Upper lobe of left lung (tissue), 6 donors: ENCODE results near the gene POT1. TPM values are rescaled to one million over a fixed set of nuclear protein-coding genes. Genes with fewer than 3 reads are reported as not detected.

Source experiments
- ATAC-seq, 2 donors: fragments of 200-7000 bp; cut with Tn5 transposase; one replicate each; pipeline ENCODE4 v1.9.1; 2022; ENCODE audit warnings: mild to moderate bottlenecking in 2 of 2, moderate library complexity in 2 of 2; ENCODE audit not compliant: low FRiP score in 2 of 2
- DNase-seq, 2 donors: peaks; one replicate each; pipeline ENCODE4 v3.0.0-alpha.2; 2019 to 2020
- H3K27ac ChIP-seq, 4 donors: fragments of 200-600 bp; sonication (generic); one replicate each; pipeline ENCODE4 v1.5.1; 2016 to 2019
- H3K27me3 ChIP-seq, 4 donors: fragments of 200-600 bp; sonication (generic); one replicate each; pipeline ENCODE4 v1.5.1; 2017 to 2019
- H3K36me3 ChIP-seq, 4 donors: fragments of 200-600 bp; sonication (generic); one replicate each; pipeline ENCODE4 v1.5.1; 2016 to 2019
- H3K4me1 ChIP-seq, 4 donors: fragments of 200-600 bp; sonication (generic); one replicate each; pipeline ENCODE4 v1.5.1; 2018 to 2019
- H3K4me3 ChIP-seq, 4 donors: fragments of 200-600 bp; sonication (generic); one replicate each; pipeline ENCODE4 v1.5.1; 2017 to 2019; ENCODE audit warnings: mild to moderate bottlenecking in 2 of 4, moderate library complexity in 1 of 4
- H3K9me3 ChIP-seq, 4 donors: fragments of 200-600 bp; sonication (generic); one replicate each; pipeline ENCODE4 v1.5.1; 2018 to 2019
- EP300 ChIP-seq, 4 donors: sonication (generic); formaldehyde crosslinking; IDR thresholded peaks; one replicate each; pipeline ENCODE4 v1.5.1; 2017; ENCODE audit warnings: antibody characterized with exemption in 4 of 4, control low read depth in 2 of 4
- POLR2A ChIP-seq, 4 donors: fragments of 450-650 bp; IDR thresholded peaks; one replicate each; pipeline ENCODE4 v1.5.1; 2016 to 2017; ENCODE audit warnings: antibody characterized with exemption in 4 of 4, mild to moderate bottlenecking in 2 of 4
- POLR2AphosphoS5 ChIP-seq, 2 donors: sonication (generic); formaldehyde crosslinking; IDR thresholded peaks; one replicate each; pipeline ENCODE4 v1.5.1; 2017; ENCODE audit warnings: antibody characterized with exemption in 2 of 2
- WGBS, 2 donors: methylation state at CpG; one replicate each; pipeline ENCODE4 v1.1.5; 2017 to 2018; 5-methylcytosine and 5-hydroxymethylcytosine counted together
- total RNA-seq, 6 donors: library from RNA; depleted of rRNA in 4 of 6; stranded (reverse); fragments of >200 nt in 4 of 6; gene quantifications; one replicate each; pipeline versions ENCODE4 v1.1.0 to v1.2.1, GENCODE V29; 2016 to 2021
- TF ChIP-seq, protein P1 (sequence below), 6 experiments: fragments of 450-650 bp in 4 of 6; fragments of 200-600 bp in 2 of 6; sonication (generic) in 2 of 6; IDR thresholded peaks; one replicate each; pipeline ENCODE4 v1.5.1; 2016 to 2019; ENCODE audit warnings: antibody characterized with exemption in 6 of 6
- donor health status: DM: no; HTN: no; CAD: no; lungs with moderate emphysema.
- donor health status: DM: no; HTN: yes; CAD: no; lungs with severe emphysema.

Gene POT1
- total RNA-seq, 6 donors from 2014 or later = 9.3 to 26.7 (median 14.7) TPM

DNA sequence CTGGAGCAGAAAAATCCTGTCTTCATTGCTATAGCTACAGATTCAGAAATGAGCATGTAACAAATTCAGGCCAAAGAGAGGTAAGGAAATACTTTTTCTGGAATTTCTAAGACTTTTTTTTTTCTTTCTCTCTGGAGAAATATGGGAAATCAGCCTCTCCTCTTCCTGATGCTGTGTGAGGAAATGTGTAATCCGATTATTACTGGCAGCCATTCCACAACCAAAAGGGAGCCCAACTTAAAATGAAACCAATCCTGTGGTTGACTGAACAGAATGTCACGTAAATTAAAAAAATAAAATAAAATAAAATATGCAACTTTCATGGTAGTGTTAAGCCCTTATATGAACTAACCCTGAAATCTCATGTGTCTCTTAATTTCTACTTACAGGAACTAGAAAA is 10.7 kb upstream of the POT1 start:
- no peak overlapping the region for H3K27ac ChIP-seq
- H3K36me3 ChIP-seq = no peaks in the 10 kb centered on the region
- no peak for ATAC-seq
- H3K4me3 ChIP-seq = no peak overlapping the region
- 71 to 83% methylated on average over 2 of the region's 2 CpGs for WGBS, 2 donors
- TF ChIP-seq, protein P1, sequence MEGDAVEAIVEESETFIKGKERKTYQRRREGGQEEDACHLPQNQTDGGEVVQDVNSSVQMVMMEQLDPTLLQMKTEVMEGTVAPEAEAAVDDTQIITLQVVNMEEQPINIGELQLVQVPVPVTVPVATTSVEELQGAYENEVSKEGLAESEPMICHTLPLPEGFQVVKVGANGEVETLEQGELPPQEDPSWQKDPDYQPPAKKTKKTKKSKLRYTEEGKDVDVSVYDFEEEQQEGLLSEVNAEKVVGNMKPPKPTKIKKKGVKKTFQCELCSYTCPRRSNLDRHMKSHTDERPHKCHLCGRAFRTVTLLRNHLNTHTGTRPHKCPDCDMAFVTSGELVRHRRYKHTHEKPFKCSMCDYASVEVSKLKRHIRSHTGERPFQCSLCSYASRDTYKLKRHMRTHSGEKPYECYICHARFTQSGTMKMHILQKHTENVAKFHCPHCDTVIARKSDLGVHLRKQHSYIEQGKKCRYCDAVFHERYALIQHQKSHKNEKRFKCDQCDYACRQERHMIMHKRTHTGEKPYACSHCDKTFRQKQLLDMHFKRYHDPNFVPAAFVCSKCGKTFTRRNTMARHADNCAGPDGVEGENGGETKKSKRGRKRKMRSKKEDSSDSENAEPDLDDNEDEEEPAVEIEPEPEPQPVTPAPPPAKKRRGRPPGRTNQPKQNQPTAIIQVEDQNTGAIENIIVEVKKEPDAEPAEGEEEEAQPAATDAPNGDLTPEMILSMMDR (IDR thresholded peaks at IDR 0.05) = no peak
- TF ChIP-seq POLR2AphosphoS5 (IDR thresholded peaks at IDR 0.05) (no peak), POLR2A (IDR thresholded peaks at IDR 0.05) (no peak), EP300 (IDR thresholded peaks at IDR 0.05) (no peak)
- no peaks in the 10 kb centered on the region for H3K9me3 ChIP-seq
- no peak for DNase-seq
- H3K27me3 ChIP-seq = no peaks in the 10 kb centered on the region
- no peaks in the 10 kb centered on the region for H3K4me1 ChIP-seq

DNA sequence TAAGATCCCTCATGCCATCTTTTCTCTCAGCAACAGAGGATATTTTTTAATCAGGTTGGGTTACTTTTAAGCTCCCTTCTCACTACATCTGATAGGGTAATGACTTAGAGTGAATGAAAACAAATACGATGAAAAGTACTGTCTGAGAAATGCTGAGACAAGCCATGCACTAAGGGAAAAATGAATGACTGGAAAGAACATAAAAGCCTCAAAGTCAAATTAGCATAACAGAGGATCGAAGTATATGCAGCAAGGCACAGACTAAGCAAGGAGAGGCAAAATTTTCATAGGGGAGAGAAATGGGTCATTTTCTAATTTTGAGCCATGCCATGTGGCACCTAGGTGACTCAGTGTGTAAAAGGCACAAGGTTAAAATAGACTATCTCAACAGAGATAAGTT is 8.5 kb upstream of the POT1 start:
- no peak overlapping the region for H3K27ac ChIP-seq
- no peak overlapping the region for H3K4me3 ChIP-seq
- TF ChIP-seq EP300 (IDR thresholded peaks at IDR 0.05) (no peak), POLR2A (IDR thresholded peaks at IDR 0.05) (no peak)
- WGBS, 2 donors = 88 to 94% methylated on average over 2 of the region's 2 CpGs
- no peaks in the 10 kb centered on the region for H3K27me3 ChIP-seq
- H3K9me3 ChIP-seq = no peaks in the 10 kb centered on the region
- no peak for DNase-seq
- H3K4me1 ChIP-seq = no peaks in the 10 kb centered on the region
- H3K36me3 ChIP-seq = no peaks in the 10 kb centered on the region
- no peak for ATAC-seq

DNA sequence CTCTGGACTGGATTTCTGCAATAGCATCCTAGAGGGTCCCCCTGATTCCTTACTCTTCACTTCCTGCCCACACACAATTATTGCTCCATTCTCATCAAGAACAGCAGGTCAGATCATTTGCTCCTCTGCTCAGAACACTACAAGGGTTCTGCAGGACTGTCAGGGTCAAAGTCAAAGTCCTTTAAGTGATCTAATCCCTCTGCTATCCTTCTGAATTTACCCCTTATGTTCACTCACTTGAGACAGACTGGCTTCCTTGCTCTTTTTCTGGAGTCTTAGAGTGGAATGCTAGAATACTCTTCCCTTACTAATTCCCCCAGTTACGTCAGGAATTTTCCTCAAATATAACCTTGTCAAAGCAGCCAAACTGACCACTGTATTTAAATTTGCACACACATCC is 7.5 kb upstream of the POT1 start:
- 89 to 100% methylated on average over 1 of the region's 1 CpG for WGBS, 2 donors
- H3K9me3 ChIP-seq = no peaks in the 10 kb centered on the region
- no peaks in the 10 kb centered on the region for H3K36me3 ChIP-seq
- no peak for TF ChIP-seq POLR2AphosphoS5 (IDR thresholded peaks at IDR 0.05)
- TF ChIP-seq POLR2A (IDR thresholded peaks at IDR 0.05) = no peak
- TF ChIP-seq, protein P1 (IDR thresholded peaks at IDR 0.05) = no peak
- no peak for TF ChIP-seq EP300 (IDR thresholded peaks at IDR 0.05)
- ATAC-seq (no peak), DNase-seq (no peak)
- no peaks in the 10 kb centered on the region for H3K4me1 ChIP-seq
- no peaks in the 10 kb centered on the region for H3K27me3 ChIP-seq
- H3K4me3 ChIP-seq = no peak overlapping the region
- H3K27ac ChIP-seq = no peak overlapping the region

DNA sequence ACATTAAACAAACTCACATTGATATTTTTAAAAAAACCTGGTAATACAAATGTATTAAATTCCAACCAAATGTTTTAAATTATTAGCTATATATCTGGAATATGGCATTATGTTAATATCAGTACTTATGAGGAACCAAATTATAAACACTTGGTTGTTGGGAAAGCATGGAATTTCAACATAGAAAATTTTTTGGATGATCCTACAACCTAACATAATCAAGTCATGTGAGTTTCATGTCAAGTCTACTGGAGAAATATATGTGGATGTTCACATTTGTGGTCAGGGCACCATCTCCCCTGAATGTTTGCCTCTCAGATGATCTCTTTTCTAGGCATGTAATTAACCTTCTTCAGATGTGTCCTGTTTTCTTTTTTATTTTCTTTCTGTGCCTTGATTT is 5.2 kb upstream of the POT1 start:
- Histone ChIP-seq H3K27me3 (no peaks in the 10 kb centered on the region), H3K4me3 (no peak overlapping the region), H3K36me3 (no peaks in the 10 kb centered on the region), H3K4me1 (no peaks in the 10 kb centered on the region), H3K9me3 (no peaks in the 10 kb centered on the region), H3K27ac (no peak overlapping the region)
- DNase-seq (no peak), ATAC-seq (no peak)
- TF ChIP-seq, protein P1 (IDR thresholded peaks at IDR 0.05) = no peak
- TF ChIP-seq POLR2A (IDR thresholded peaks at IDR 0.05) = no peak

DNA sequence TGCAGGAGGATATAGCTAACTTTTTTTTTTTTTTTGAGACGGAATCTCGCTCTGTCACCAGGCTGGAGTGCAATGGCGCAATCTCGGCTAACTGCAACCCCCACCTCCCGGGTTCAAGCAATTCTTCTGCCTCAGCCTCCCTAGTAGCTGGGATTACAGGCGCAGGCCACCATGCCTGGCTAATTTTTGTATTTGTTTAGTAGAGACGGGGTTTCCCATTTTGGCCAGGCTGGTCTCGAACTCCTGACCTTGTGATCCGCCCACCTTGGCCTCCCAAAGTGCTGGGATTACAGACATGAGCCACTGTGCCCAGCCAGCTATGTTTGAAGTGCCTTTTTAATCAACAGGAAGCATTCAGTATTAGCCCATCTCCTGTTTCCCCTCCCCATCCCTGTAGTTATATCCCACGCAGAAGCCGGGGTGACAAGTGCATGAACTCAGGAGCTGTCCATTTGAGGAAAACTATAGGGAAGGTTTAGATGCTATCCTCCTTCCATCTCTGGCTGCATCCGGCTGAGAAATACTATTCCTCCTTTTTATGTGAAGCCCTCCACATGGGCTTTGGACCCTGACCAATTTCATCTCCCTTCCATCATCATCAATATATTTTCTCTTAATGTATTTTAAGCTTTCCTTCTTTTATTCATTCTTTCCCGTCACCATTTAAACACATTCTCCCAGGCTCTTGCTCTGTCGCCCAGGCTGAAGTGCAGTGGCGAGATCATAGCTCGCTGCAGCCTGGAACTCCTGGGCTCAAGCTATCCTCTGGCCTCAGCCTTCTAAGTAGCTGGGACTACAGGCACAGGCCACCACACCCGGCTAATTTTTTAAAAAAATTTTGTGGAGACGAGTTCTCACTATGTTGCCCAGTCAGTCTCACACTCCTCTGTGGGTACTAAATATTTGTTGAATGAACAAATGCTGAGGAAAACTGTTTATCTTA is 1.3 kb upstream of the POT1 start:
- TF ChIP-seq EP300 (IDR thresholded peaks at IDR 0.05) = no peak
- no peak for TF ChIP-seq POLR2A (IDR thresholded peaks at IDR 0.05)
- TF ChIP-seq, protein P1 (IDR thresholded peaks at IDR 0.05) = no peak
- no peak overlapping the region for H3K27ac ChIP-seq
- WGBS, 2 donors = 77 to 79% methylated on average over 18 of the region's 18 CpGs

More for the DNA sequence above, 1.3 kb upstream of the POT1 start:
- ATAC-seq (no peak), DNase-seq (no peak)
- Histone ChIP-seq H3K27me3 (no peaks in the 10 kb centered on the region), H3K9me3 (no peaks in the 10 kb centered on the region), H3K4me3 (no peak overlapping the region), H3K4me1 (peaks cover 5 to 8% (median 6%) of the 10 kb centered on the region in 4 donors), H3K36me3 (no peaks in the 10 kb centered on the region)
